ENCODE results near the gene FBXO8.

The FBXO8 gene

DNA sequence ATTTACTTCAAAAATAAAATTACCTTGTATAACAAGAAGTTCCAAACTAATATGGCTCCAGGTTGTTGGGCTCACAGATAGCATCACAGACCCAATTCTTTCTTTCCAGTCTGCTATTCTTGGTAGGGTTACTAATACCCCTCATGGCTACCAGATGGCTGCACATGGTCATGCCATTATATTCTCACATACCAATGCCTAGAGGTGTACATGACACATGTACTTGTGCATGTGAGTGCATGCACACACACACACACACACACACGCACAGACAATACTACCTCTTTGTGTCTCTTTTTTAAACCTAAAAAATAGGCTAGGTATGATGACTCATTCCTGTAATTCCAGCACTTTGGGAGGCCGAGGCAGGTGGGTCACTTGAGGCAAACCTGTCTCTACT lies 31.1 kb downstream of the FBXO8 start:
- Histone ChIP-seq H3K27me3 (replicated peaks) (no peaks in the 10 kb centered on the region), H3K36me3 (replicated peaks) (no peaks in the 10 kb centered on the region), H3K4me3 (ENCODE audit: low read depth, low read length) (no peak overlapping the region), H3K27ac (no peak overlapping the region)
- TF ChIP-seq CTCF (IDR thresholded peaks at IDR 0.05; ENCODE audit: low read depth, low read length, missing control alignments) = no peak
- in situ Hi-C loops (cut with HindIII; ENCODE audit: low pct_ligation_motif_present, low sequenced_read_pairs) = no loop called here
- no peak for DNase-seq

- no peak for DNase-seq
- H3K27me3 ChIP-seq (replicated peaks) = no peaks in the 10 kb centered on the region
- in situ Hi-C loops (cut with HindIII; ENCODE audit: low pct_ligation_motif_present, low sequenced_read_pairs) = no loop called here
- no peak overlapping the region for H3K4me3 ChIP-seq (ENCODE audit: low read depth, low read length)
- no peak overlapping the region for H3K27ac ChIP-seq
- no peak for TF ChIP-seq CTCF (IDR thresholded peaks at IDR 0.05; ENCODE audit: low read depth, low read length, missing control alignments)
- no peaks in the 10 kb centered on the region for H3K36me3 ChIP-seq (replicated peaks)
These were observed 35.1 kb downstream of the FBXO8 start for GRCh38 chr4:174248407-174248806.

- TF ChIP-seq CTCF (IDR thresholded peaks at IDR 0.05; ENCODE audit: low read depth, low read length, missing control alignments) = no peak
- Histone ChIP-seq H3K36me3 (replicated peaks) (no peaks in the 10 kb centered on the region), H3K27me3 (replicated peaks) (no peaks in the 10 kb centered on the region), H3K27ac (no peak overlapping the region), H3K4me3 (ENCODE audit: low read depth, low read length) (no peak overlapping the region)
- in situ Hi-C loops (cut with HindIII; ENCODE audit: low pct_ligation_motif_present, low sequenced_read_pairs) = no loop called here
- DNase-seq = no peak
These were observed 37.8 kb downstream of the FBXO8 start for GRCh38 chr4:174245714-174246113.

DNA sequence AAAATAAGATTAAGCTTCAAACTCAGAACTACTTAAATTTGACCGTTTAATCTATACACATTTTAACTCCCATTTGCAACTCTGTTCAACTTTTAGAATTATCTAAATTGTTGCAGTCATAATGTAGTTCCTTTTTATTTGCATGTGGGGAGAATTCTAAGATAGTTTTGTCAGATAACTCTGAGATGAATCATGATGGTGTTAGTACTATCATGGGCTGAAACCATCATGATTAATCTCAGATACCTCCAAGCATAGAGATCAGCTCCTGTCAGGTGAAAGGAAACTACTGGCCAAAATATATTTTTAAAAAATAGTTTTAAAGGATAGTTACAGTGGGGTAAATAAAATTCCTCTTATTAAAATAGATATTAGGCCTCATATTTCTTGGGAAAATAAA lies 39.0 kb downstream of the FBXO8 start:
- in situ Hi-C loops (cut with HindIII; ENCODE audit: low pct_ligation_motif_present, low sequenced_read_pairs) = no loop called here
- H3K4me3 ChIP-seq (ENCODE audit: low read depth, low read length) = no peak overlapping the region
- no peak for TF ChIP-seq CTCF (IDR thresholded peaks at IDR 0.05; ENCODE audit: low read depth, low read length, missing control alignments)
- DNase-seq = no peak
- H3K27ac ChIP-seq = no peak overlapping the region
- no peaks in the 10 kb centered on the region for H3K36me3 ChIP-seq (replicated peaks)
- H3K27me3 ChIP-seq (replicated peaks) = no peaks in the 10 kb centered on the region

- H3K36me3 ChIP-seq (replicated peaks) = no peaks in the 10 kb centered on the region
- no peak overlapping the region for H3K4me3 ChIP-seq (ENCODE audit: low read depth, low read length)
- in situ Hi-C loops (cut with HindIII; ENCODE audit: low pct_ligation_motif_present, low sequenced_read_pairs) = no loop called here
- no peak overlapping the region for H3K27ac ChIP-seq
- no peaks in the 10 kb centered on the region for H3K27me3 ChIP-seq (replicated peaks)
- no peak for TF ChIP-seq CTCF (IDR thresholded peaks at IDR 0.05; ENCODE audit: low read depth, low read length, missing control alignments)
- DNase-seq = no peak
These were observed 42.3 kb downstream of the FBXO8 start for GRCh38 chr4:174241162-174241561.

DNA sequence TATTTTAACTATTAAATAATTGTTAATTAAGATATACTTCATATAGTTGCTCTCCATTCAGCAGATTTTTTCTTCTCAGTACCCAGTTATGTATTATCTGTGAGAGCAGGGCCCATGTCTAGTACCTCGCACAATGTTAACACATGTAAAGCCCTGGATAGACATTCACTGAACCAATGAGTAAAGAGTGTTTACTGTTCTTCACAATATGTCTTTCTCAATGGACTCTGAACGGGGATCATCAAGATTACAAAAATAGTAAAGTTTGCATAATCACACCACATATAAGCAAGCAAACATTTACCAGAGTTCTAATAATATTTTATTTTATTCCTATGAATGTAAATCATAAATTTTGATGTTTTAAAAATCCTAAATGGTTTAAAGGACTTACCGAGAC lies 47.1 kb downstream of the FBXO8 start:
- Histone ChIP-seq H3K27ac (no peak overlapping the region), H3K27me3 (replicated peaks) (no peaks in the 10 kb centered on the region), H3K36me3 (replicated peaks) (no peaks in the 10 kb centered on the region), H3K4me3 (ENCODE audit: low read depth, low read length) (no peak overlapping the region)
- in situ Hi-C loops (cut with HindIII; ENCODE audit: low pct_ligation_motif_present, low sequenced_read_pairs) = no loop called here
- DNase-seq = no peak
- no peak for TF ChIP-seq CTCF (IDR thresholded peaks at IDR 0.05; ENCODE audit: low read depth, low read length, missing control alignments)

Data from brain microvascular endothelial cell (primary cell).